Limb (tissue), 2 donors: ENCODE results near the gene VAV3.

ENCODE experiments used
- DNase-seq, 2 donors: peaks; one replicate each; pipeline ENCODE4 v3.0.0-alpha.2; 2016; ENCODE audit errors: extremely low spot score in 2 of 2

The VAV3 gene

DNA sequence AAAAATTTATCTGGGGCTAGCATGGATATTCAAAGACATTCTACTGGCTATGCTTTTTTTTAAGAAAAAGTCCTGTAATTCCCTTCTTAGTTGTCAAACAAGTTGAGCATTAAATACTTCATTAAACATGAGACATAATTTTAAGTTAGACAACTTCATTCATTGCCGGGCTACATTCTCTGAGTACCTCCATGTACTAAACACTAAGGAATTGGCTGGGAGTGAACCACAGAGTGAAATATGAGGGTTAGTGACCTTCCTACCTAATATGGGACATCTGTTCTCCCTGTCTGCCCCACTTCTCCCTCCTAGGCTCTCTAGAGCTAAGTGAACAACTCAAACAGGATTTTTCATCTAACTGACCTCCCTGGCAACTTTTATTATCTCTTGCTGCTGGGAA is 370.4 kb downstream of the VAV3 start:
- no peak for DNase-seq

DNA sequence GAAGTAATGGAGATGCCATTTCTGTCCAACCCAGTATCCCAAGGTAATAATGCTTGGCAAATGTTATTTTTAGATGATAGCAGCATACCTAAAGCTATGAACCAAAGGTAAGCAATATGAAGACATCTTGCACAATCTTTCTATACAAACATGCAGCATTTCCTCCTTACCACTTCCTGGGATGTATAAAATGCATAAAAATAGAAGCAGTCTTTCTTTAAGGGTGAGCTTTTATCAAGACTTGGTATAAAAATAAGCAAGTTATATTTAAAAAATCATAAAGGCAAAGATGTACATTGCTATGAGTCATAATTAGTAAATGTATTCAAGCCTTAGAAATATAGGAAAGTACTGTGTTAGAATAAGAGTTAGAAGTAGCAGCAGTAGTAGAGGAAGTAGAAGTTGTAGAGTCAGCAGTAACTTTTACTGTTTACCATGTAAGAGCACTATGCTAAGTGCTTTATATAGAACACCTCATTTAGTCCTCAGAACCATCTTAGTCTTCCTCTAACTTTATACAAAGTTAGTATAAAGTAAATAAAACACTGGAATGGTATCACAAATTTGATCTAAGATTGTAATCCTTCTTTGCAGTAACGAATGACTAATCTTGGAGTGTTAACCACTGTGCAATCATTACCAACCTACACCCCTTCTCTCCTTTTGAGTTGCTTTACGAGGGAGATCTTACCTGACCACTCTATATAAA is 371.3 kb downstream of the VAV3 start:
- DNase-seq: no peak

- DNase-seq: no peak
These were observed 373.9 kb downstream of the VAV3 start for GRCh38 chr1:107590900-107591622.

DNA sequence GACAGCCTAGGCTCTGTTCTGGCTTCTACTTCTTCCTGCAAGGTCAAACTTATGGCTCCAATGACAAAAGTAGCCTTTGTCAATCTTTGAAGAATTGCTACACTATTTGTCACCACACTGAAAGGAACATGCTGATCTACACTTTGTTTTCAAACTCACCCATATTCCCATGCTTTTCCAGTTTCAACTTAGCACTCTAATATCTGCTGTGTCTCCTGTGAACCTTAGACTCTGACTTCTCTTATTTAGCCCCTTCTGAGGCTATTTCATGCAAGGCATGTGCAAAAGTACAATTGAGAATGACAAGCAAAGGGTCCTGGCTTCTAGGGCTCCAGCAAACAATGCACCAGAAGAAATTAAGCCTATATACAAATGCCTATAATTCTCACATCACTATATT is 374.9 kb downstream of the VAV3 start:
- no peak for DNase-seq

DNA sequence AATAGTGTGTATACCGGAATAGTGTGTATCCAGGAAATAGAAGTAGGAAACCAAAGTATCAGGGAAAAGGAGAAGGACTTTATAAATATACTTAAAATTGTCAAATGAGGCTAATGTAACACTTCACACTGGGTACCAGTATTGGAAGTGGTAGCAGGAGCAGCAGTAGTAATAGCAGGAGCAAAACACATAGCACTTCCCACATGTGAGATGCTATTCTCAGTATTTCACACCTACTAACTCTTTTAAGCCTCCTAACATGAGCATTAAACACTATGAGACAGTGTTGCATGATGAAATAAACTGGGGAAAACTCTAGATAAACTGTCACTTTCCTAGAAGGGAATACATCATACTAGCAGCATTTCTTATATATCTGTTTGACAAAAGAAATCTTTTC is 376.7 kb downstream of the VAV3 start:
- DNase-seq: no peak

GRCh38 chr1:107575226-107575625 is 389.8 kb downstream of the VAV3 start:
- no peak for DNase-seq

DNA sequence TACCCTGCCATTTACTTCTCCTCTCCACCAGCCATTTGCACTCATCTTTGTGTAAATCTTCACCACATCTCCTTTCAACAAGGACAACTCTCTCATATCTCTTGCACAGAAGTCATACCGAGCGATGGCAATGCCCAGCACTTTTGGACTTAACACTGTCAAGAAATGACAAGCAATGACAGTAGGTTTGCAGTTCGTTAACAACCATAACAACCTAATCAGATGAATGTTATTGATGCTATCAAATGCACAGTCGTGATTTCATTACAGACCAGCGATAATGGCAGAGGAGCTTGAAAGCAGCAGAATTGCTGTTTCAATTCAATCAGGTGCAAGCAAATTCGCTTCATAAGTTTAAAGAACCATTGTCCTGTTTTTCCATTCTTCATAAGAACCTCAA is 390.9 kb downstream of the VAV3 start:
- no peak for DNase-seq

DNA sequence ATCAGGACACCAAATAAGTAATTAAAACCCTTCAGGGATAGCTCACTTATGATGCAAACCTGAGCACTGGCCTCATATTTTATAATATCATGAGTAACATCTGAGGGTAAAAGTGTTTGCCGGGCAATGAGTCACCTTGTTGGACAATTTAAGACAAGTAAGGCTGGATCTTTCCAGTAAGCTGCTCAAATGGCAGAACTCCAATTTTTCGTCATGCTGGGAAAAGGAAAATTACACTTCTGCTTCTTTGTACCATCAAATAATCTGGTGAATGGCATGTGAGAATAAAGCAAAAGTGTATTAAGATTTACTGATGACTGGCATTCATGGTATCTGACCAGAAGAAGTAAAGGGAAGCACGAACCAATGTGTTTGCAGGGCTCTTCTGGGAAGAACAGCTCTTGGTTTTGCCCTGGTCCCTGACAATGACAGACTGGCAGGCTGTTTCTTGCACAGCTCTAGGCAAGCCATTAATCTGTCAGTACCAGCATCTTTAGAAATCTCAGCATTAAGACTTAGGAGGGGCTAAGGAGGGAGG is 392.2 kb downstream of the VAV3 start:
- DNase-seq: no peak

DNA sequence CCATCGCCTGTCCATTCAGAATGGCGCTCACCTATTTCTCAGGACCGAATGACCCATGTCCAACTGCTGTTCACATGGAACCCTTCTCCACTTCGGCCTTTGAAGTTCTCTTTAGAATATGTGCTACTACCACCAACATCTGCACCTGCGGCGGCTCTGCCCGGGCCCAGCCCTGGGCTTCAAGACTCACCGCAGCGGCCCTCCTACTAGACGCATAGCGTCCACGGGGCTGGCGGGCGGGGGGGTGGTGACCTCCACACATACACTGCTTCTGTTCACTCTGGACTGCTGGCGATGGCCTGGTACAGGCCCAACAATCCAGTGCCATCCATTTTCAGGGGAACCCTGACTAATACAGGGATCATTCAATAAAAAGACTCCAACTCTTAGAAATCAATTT is 394.2 kb downstream of the VAV3 start:
- no peak for DNase-seq

DNA sequence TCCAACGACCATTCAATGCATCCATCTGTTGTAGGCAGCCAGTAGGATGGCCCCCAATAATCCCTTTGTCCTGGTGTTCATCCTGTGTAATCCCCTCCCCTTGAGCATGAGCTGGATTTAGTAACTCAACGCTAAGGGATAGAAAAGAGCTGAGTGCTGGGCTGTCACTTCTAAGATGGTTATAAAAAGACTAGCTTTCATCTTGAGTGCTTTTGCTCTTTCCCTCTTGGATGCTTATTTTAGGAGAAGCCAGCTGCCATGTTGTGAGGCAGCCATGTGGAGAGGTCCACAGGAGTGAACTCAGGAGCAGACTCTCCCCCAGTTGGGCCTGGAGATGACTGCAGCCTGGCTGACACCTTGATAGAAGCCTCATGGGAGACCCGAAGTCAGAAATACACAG is 401.5 kb downstream of the VAV3 start:
- no peak for DNase-seq

DNA sequence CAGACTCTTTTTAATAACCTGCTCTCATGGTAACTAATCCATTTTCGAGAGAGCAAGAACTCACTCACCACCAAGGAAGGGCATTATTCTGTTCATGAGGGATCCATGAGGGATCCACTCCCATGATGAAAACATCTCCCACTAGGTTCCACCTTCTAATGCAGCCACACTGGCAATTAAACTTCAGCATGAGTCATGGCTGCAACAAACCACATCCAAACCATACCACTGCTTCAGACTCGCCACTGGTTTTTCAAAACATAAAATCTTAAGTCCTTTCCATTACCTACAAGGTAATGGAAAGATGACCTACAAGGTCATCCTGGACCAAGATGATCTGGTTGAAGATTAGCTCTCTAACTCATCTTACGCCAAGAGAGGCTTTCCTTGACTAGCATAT is 405.1 kb downstream of the VAV3 start:
- no peak for DNase-seq

- DNase-seq: no peak
These were observed 407.9 kb downstream of the VAV3 start for GRCh38 chr1:107557095-107557494.

GRCh38 chr1:107555578-107555977 is 409.4 kb downstream of the VAV3 start:
- DNase-seq: no peak

DNA sequence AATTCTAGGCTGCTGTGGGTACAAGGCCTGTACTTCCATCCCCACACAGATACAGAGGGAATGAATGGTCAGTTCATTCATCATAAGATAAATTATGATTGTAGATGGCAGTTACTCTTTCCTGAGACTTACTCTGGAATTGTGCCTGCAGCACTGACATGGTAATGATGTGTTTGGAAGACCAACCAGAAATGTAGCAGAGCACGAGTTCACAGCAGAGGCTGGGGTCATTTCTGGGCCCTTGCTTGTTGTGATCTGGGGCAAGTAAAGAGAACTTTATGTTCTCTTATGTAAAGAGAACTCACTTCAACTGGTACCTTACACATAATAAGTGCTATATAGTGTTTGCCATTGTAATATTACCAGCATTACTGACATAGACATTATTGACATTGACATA is 412.2 kb downstream of the VAV3 start:
- no peak for DNase-seq

DNA sequence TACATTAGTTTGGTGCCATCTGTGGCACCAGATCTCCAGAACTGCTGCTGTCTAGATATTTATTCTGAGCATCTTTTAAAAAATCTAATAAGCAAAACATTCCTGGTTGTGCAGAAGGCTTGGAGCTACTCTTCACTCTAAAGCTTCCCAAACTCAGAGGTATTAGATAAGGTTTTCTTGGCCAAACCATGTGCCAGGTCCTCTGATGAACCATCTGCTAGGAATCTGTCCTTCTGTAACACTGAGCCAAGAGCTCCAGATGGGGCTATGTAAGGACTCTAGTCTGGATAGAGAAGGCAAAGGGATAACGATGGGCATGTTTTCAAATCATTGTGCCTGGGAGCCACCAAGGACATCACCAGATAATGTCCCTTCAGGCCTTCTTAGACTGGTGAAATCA is 413.5 kb downstream of the VAV3 start:
- no peak for DNase-seq

- DNase-seq: no peak
These were observed 414.6 kb downstream of the VAV3 start for GRCh38 chr1:107550358-107550757.

GRCh38 chr1:107549152-107549810 is 415.7 kb downstream of the VAV3 start:
- no peak for DNase-seq

GRCh38 chr1:107548276-107548675 is 416.7 kb downstream of the VAV3 start:
- no peak for DNase-seq

DNA sequence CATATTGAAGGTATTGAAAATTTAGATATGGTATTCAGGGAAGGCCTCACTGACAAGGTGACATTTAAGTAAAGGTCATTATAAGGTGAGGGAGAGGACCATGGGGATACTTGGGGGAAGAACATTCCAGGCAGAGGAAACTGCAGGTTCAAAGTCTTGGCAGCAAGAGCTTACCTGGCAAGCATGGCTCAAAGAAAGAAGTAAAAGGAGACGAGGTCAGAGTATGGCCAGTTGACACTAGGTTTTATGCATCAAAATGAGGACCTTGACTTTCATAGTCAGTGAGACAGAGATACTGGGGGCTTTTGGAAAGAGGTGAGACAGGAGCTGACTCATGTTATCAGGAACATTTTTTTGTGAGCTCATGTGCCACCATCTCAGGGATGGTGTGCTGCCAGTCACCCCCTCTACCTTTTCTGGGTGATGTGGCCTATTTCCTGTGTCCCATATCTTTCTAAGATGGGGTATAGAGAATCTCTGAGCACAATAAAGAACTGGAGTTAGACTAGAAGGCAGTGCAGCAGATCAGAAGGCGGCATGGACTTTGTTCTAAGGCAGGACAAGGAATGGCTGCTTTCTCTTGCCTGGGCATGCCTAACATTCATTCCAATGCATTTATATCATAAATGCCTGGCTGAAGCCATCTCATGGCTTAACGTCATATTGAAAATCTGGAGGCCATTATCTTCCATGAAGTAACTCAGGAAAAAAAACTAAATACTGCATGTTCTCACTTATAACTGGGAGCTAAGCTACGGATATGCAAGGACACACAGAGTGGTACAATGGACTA is 417.4 kb downstream of the VAV3 start:
- no peak for DNase-seq

DNA sequence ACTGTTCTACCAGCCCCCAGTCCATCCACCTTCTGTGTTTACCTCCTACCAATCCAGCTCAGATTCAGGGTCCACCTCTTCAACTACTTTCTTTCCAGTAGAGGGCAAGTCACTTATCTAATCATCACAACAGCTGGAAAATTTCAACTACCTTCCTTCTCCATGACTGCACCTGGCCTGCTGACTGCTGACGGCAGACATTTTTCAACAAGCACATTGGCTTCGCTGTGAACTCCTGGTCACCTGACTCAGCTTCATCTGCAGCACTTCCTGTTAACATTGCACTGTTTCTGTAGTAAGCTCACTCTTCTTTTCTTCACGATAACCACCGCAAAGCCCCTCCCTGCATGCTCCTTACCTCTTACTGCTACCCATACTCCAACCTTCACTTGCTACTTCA is 418.4 kb downstream of the VAV3 start:
- DNase-seq: no peak

- DNase-seq: no peak
These were observed 419.1 kb downstream of the VAV3 start for GRCh38 chr1:107545879-107546278.
